NCI-H524 (cell line): ENCODE data around the gene SPG11.

ENCODE experiments used
- DNase-seq, 2 experiments: peaks; one replicate each; lab custom pipeline; 2025; lab: John Stamatoyannopoulos, UW

The SPG11 gene

DNA sequence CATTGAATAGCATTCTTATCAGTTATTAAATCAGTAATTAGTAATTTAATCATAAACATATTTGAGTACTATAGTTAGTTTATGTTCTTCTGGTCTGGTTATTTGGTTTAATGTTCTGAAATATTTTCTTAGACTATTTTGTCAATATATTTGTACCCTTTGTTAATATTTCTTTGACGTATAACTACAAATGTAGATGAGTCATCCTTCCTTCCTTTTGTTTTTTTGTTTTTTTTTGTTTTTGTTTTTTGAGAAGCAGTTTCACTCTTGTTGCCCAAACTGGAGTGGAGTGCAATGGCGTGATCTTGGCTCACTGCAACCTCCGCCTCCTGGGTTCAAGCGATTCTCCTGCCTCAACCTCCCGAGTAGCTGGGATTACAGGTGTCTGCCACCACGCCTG lies 143.9 kb downstream of the SPG11 start:
- no peak for DNase-seq

DNA sequence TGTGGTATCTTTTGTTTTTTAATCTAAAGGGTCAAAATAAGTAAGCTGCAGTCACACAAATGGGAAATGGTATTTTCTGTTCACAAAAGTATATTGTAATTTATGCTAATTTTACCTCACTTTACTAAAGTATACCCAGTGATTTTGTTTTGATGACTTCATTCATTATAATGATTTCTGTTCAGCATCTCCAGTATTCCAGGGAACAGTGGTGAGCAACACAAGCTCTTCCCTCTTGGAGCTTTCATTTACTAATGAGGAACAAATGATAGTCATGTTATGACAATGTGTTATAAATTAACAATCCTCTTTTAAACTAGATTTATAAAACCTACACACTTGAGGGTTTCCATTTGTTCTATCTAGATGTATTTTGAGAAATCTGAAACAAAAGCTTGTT lies 147.0 kb downstream of the SPG11 start:
- DNase-seq, result no peak
